Breast epithelium (tissue), 4 donors: ENCODE results near the gene CACNA2D1. TPM values are rescaled to one million over a fixed set of nuclear protein-coding genes. Genes with fewer than 3 reads are reported as not detected.

Source experiments
- DNase-seq, 2 donors: peaks; one replicate each; pipeline ENCODE4 v3.0.0-alpha.2; 2019; ENCODE audit warnings: low spot score in 2 of 2
- H3K27ac ChIP-seq, 2 donors: fragments of 200-600 bp; sonication (generic) in 1 of 2; one replicate each; pipeline ENCODE4 v1.5.1; 2016 to 2019; ENCODE audit warnings: mild to moderate bottlenecking in 1 of 2
- H3K27me3 ChIP-seq, 2 donors: fragments of 200-600 bp; sonication (generic) in 1 of 2; one replicate each; pipeline versions ENCODE4 v1.5.1 to v1.6.0; 2017 to 2019; ENCODE audit warnings: control low read depth in 1 of 2, mild to moderate bottlenecking in 1 of 2
- H3K36me3 ChIP-seq: fragments of 200-600 bp; one replicate; pipeline ENCODE4 v1.5.1; 2019
- H3K4me1 ChIP-seq, 2 donors: fragments of 200-600 bp; sonication (generic); one replicate each; pipeline ENCODE4 v1.5.1; 2016 to 2019; ENCODE audit warnings: control low read depth in 1 of 2
- H3K4me3 ChIP-seq, 3 donors: fragments of 200-600 bp; sonication (generic); 1 replicate in 2 of 3; 2 replicates in 1 of 3; pipeline ENCODE4 v1.5.1; 2016 to 2019; ENCODE audit warnings: mild to moderate bottlenecking in 3 of 3, moderate library complexity in 2 of 3
- H3K9me3 ChIP-seq, 2 donors: fragments of 200-600 bp; sonication (generic) in 1 of 2; one replicate each; pipeline ENCODE4 v1.5.1; 2016 to 2019; ENCODE audit warnings: control low read depth in 1 of 2
- CTCF ChIP-seq, 3 donors: fragments of 450-650 bp; IDR thresholded peaks; one replicate each; pipeline ENCODE4 v1.5.1; 2016 to 2017; ENCODE audit warnings: antibody characterized with exemption in 3 of 3, mild to moderate bottlenecking in 3 of 3, moderate library complexity in 3 of 3
- POLR2A ChIP-seq: fragments of 450-650 bp; IDR thresholded peaks from one replicate; pipeline ENCODE4 v1.6.1; 2016; ENCODE audit warnings: antibody characterized with exemption, mild to moderate bottlenecking, moderate library complexity
- POLR2AphosphoS5 ChIP-seq, 3 donors: sonication (generic); formaldehyde crosslinking; IDR thresholded peaks; one replicate each; pipeline ENCODE4 v1.6.1; 2017; ENCODE audit warnings: antibody characterized with exemption in 3 of 3
- intact Hi-C: fragments of 100-400 bp; cut with DNase I; formaldehyde crosslinking; loops from one replicate; pipeline ENCODE4 v1.15.1; 2023; ENCODE audit warnings: low total_unique reads
- total RNA-seq, 3 donors: library from RNA; depleted of rRNA; stranded (reverse); fragments of >200 nt; gene quantifications; one replicate each; pipeline ENCODE4 v1.1.0, GENCODE V29; 2016

Gene CACNA2D1
- total RNA-seq, 3 donors from 2014 or later, result 10.2 to 79.4 (median 16.0) TPM

GRCh38 chr7:82275342-82275741, 168.2 kb downstream of the CACNA2D1 start:
- H3K4me1 ChIP-seq, result no peaks in the 10 kb centered on the region
- H3K9me3 ChIP-seq, result no peaks in the 10 kb centered on the region
- no peak for TF ChIP-seq POLR2AphosphoS5 (IDR thresholded peaks at IDR 0.05)
- no peak for TF ChIP-seq POLR2A
- TF ChIP-seq CTCF (IDR thresholded peaks at IDR 0.05), result no peak
- no peak for DNase-seq
- no peaks in the 10 kb centered on the region for H3K27me3 ChIP-seq
- H3K36me3 ChIP-seq, result no peaks in the 10 kb centered on the region
- no peak overlapping the region for H3K4me3 ChIP-seq
- H3K27ac ChIP-seq, result no peak overlapping the region
- intact Hi-C loops, result no loop called here

GRCh38 chr7:82274681-82275080, 168.9 kb downstream of the CACNA2D1 start:
- intact Hi-C loops, result no loop called here
- TF ChIP-seq CTCF (IDR thresholded peaks at IDR 0.05) (no peak), POLR2A (no peak), POLR2AphosphoS5 (IDR thresholded peaks at IDR 0.05) (no peak)
- DNase-seq, result no peak
- Histone ChIP-seq H3K9me3 (no peaks in the 10 kb centered on the region), H3K4me3 (no peak overlapping the region), H3K4me1 (no peaks in the 10 kb centered on the region), H3K27me3 (no peaks in the 10 kb centered on the region), H3K27ac (no peak overlapping the region), H3K36me3 (no peaks in the 10 kb centered on the region)

- H3K4me1 ChIP-seq, result no peaks in the 10 kb centered on the region
- no peaks in the 10 kb centered on the region for H3K9me3 ChIP-seq
- intact Hi-C loops, result no loop called here
- DNase-seq, result no peak
- TF ChIP-seq POLR2AphosphoS5 (IDR thresholded peaks at IDR 0.05), result no peak
- no peaks in the 10 kb centered on the region for H3K36me3 ChIP-seq
- no peak overlapping the region for H3K4me3 ChIP-seq
- no peak overlapping the region for H3K27ac ChIP-seq
- no peaks in the 10 kb centered on the region for H3K27me3 ChIP-seq
Observed at GRCh38 chr7:82273886-82274285, 169.7 kb downstream of the CACNA2D1 start.

- H3K27ac ChIP-seq, result no peak overlapping the region
- intact Hi-C loops, result no loop called here
- no peaks in the 10 kb centered on the region for H3K4me1 ChIP-seq
- no peaks in the 10 kb centered on the region for H3K9me3 ChIP-seq
- H3K27me3 ChIP-seq, result no peaks in the 10 kb centered on the region
- no peaks in the 10 kb centered on the region for H3K36me3 ChIP-seq
- TF ChIP-seq CTCF (IDR thresholded peaks at IDR 0.05), result no peak
- TF ChIP-seq POLR2AphosphoS5 (IDR thresholded peaks at IDR 0.05), result no peak
- no peak for TF ChIP-seq POLR2A
- H3K4me3 ChIP-seq, result no peak overlapping the region
- DNase-seq, result no peak
Observed at GRCh38 chr7:82270870-82271269, 172.7 kb downstream of the CACNA2D1 start.

- TF ChIP-seq POLR2A, result no peak
- TF ChIP-seq POLR2AphosphoS5 (IDR thresholded peaks at IDR 0.05), result no peak
- TF ChIP-seq CTCF (IDR thresholded peaks at IDR 0.05), result no peak
- Histone ChIP-seq H3K27me3 (no peaks in the 10 kb centered on the region), H3K4me3 (no peak overlapping the region), H3K4me1 (no peaks in the 10 kb centered on the region), H3K36me3 (no peaks in the 10 kb centered on the region), H3K9me3 (no peaks in the 10 kb centered on the region), H3K27ac (no peak overlapping the region)
- intact Hi-C loops, result no loop called here
- DNase-seq, result no peak
Observed at GRCh38 chr7:82268632-82269031, 174.9 kb downstream of the CACNA2D1 start.

GRCh38 chr7:82266081-82266480, 177.5 kb downstream of the CACNA2D1 start:
- Histone ChIP-seq H3K27ac (no peak overlapping the region), H3K36me3 (no peaks in the 10 kb centered on the region), H3K9me3 (no peaks in the 10 kb centered on the region), H3K4me3 (no peak overlapping the region), H3K27me3 (no peaks in the 10 kb centered on the region), H3K4me1 (no peaks in the 10 kb centered on the region)
- TF ChIP-seq CTCF (IDR thresholded peaks at IDR 0.05) (no peak), POLR2AphosphoS5 (IDR thresholded peaks at IDR 0.05) (no peak), POLR2A (no peak)
- intact Hi-C loops, result no loop called here
- no peak for DNase-seq
